H9 (cell line): ENCODE data around the gene MYMK. TPM values are rescaled to one million over a fixed set of nuclear protein-coding genes. Genes with fewer than 3 reads are reported as not detected.

Experiments used
- DNase-seq: peaks from one replicate; pipeline ENCODE4 v3.0.0-alpha.2; 2017
- H2AFZ ChIP-seq: one replicate; pipeline ENCODE4 v1.6.1; 2013; ENCODE audit warnings: mild to moderate bottlenecking, low read length, control low read depth, moderate library complexity
- H2AK5ac ChIP-seq: 2 replicates; pipeline ENCODE4 v1.6.1; 2013; ENCODE audit warnings: low read length, control low read depth, mixed read lengths; ENCODE audit not compliant: insufficient read length
- H2BK120ac ChIP-seq: one replicate; pipeline ENCODE4 v1.6.1; 2013; ENCODE audit warnings: low read depth, mild to moderate bottlenecking, low read length, control low read depth, inconsistent platforms; ENCODE audit not compliant: poor library complexity, severe bottlenecking
- H2BK12ac ChIP-seq: 2 replicates; pipeline ENCODE4 v1.6.1; 2013; ENCODE audit warnings: low read length, control low read depth, mixed read lengths, low read depth; ENCODE audit not compliant: insufficient read length
- H2BK15ac ChIP-seq: 2 replicates; pipeline ENCODE4 v1.6.1; 2013; ENCODE audit warnings: low read depth, low read length, control low read depth
- H2BK20ac ChIP-seq: one replicate; pipeline ENCODE4 v1.6.1; 2013; ENCODE audit warnings: low read depth, mild to moderate bottlenecking, low read length, control low read depth, inconsistent platforms; ENCODE audit not compliant: poor library complexity, severe bottlenecking
- H2BK5ac ChIP-seq: 2 replicates; pipeline ENCODE4 v1.6.1; 2013; ENCODE audit warnings: low read length, control low read depth, mixed read lengths; ENCODE audit not compliant: insufficient read length
- H3K14ac ChIP-seq: 2 replicates; pipeline ENCODE4 v1.6.1; 2013; ENCODE audit warnings: low read length, control low read depth; ENCODE audit not compliant: insufficient read depth
- H3K18ac ChIP-seq: 2 replicates; pipeline ENCODE4 v1.6.1; 2013; ENCODE audit warnings: low read depth, mild to moderate bottlenecking, mixed read lengths, low read length, control low read depth; ENCODE audit not compliant: insufficient read length
- H3K23ac ChIP-seq: 2 replicates; pipeline ENCODE4 v1.6.1; 2013; ENCODE audit warnings: low read length, control low read depth, mixed read lengths, low read depth; ENCODE audit not compliant: insufficient read length
- H3K23me2 ChIP-seq: 2 replicates; pipeline ENCODE4 v1.6.1; 2013; ENCODE audit warnings: low read depth, mild to moderate bottlenecking, mixed read lengths, low read length, control low read depth; ENCODE audit not compliant: insufficient read length, poor library complexity, severe bottlenecking
- H3K27ac ChIP-seq: 2 replicates; pipeline ENCODE4 v1.5.1; 2013; ENCODE audit warnings: low read length, control low read depth, mixed read lengths, low read depth; ENCODE audit not compliant: insufficient read length
- H3K27me3 ChIP-seq: 2 replicates; pipeline ENCODE4 v1.6.1; 2013; ENCODE audit warnings: low read length, control low read depth, inconsistent platforms; ENCODE audit not compliant: insufficient read depth
- H3K4ac ChIP-seq: 2 replicates; pipeline ENCODE4 v1.6.1; 2013; ENCODE audit warnings: low read depth, mild to moderate bottlenecking, control low read depth, inconsistent platforms, low read length, moderate library complexity
- H3K4me1 ChIP-seq: 2 replicates; pipeline ENCODE4 v1.6.1; 2013; ENCODE audit warnings: low read length, control low read depth, inconsistent platforms; ENCODE audit not compliant: insufficient read depth
- H3K4me2 ChIP-seq: 2 replicates; pipeline ENCODE4 v1.6.1; 2013; ENCODE audit warnings: low read length, control low read depth, mixed read lengths; ENCODE audit not compliant: insufficient read length, insufficient read depth
- H3K56ac ChIP-seq: 2 replicates; pipeline ENCODE4 v1.6.1; 2013; ENCODE audit warnings: low read depth, mild to moderate bottlenecking, mixed read lengths, low read length, control low read depth; ENCODE audit not compliant: insufficient read length
- H3K79me1 ChIP-seq: 2 replicates; pipeline ENCODE4 v1.6.1; 2013; ENCODE audit warnings: low read depth, mild to moderate bottlenecking, moderate library complexity, low read length, control low read depth, inconsistent platforms; ENCODE audit not compliant: insufficient read depth, poor library complexity, severe bottlenecking
- H3K79me2 ChIP-seq: 2 replicates; pipeline ENCODE4 v1.6.1; 2013; ENCODE audit warnings: low read length, control low read depth, inconsistent platforms; ENCODE audit not compliant: insufficient read depth
- H3K9ac ChIP-seq: 2 replicates; pipeline ENCODE4 v1.6.1; 2013; ENCODE audit warnings: low read length, control low read depth, mixed read lengths; ENCODE audit not compliant: insufficient read length; ENCODE audit errors: extremely low read depth
- H3K9me3 ChIP-seq: one replicate; pipeline ENCODE4 v1.6.1; 2013; ENCODE audit warnings: low read depth, low read length, inconsistent platforms; ENCODE audit not compliant: control insufficient read depth
- H3T11ph ChIP-seq: one replicate; pipeline ENCODE4 v1.6.1; 2013; ENCODE audit warnings: mild to moderate bottlenecking, low read length, control low read depth, inconsistent platforms
- H4K20me1 ChIP-seq: one replicate; pipeline ENCODE4 v1.6.1; 2013; ENCODE audit not compliant: control insufficient read depth, insufficient read length, insufficient read depth
- H4K5ac ChIP-seq: 2 replicates; pipeline ENCODE4 v1.6.1; 2013; ENCODE audit warnings: low read depth, mild to moderate bottlenecking, mixed read lengths, low read length, control low read depth; ENCODE audit not compliant: insufficient read length
- H4K8ac ChIP-seq: replicated peaks from 2 replicates; pipeline ENCODE4 v1.6.1; 2013; ENCODE audit warnings: low read length, control low read depth, mixed read lengths, low read depth; ENCODE audit not compliant: insufficient read length
- H4K91ac ChIP-seq: 2 replicates; pipeline ENCODE4 v1.6.1; 2013; ENCODE audit warnings: low read depth, mild to moderate bottlenecking, moderate library complexity, mixed read lengths, low read length, control low read depth; ENCODE audit not compliant: insufficient read length
- H3K27ac Mint-ChIP-seq, 3 experiments: 2 replicates in 2 of 3; 3 replicates in 1 of 3; pipeline ENCODE4 v1.8.0; 2020 to 2021; ENCODE audit warnings: mixed read lengths in 3 of 3, mild to moderate bottlenecking in 1 of 3, moderate library complexity in 1 of 3
- H3K27me3 Mint-ChIP-seq: 2 replicates; pipeline ENCODE4 v1.8.0; 2021; ENCODE audit warnings: low read depth, mild to moderate bottlenecking, moderate library complexity, mixed read lengths
- H3K36me3 Mint-ChIP-seq, 3 experiments: 2 replicates in 2 of 3; 3 replicates in 1 of 3; pipeline ENCODE4 v1.8.0; 2020 to 2021; ENCODE audit warnings: low read depth in 3 of 3, mixed read lengths in 3 of 3; ENCODE audit not compliant: insufficient read depth in 1 of 3
- H3K4me1 Mint-ChIP-seq, 2 experiments: 2 replicates each; pipeline ENCODE4 v1.8.0; 2020; ENCODE audit warnings: mixed read lengths in 2 of 2
- H3K4me3 Mint-ChIP-seq, 2 experiments: 2 replicates in 1 of 2; 3 replicates in 1 of 2; pipeline ENCODE4 v1.8.0; 2020 to 2021; ENCODE audit warnings: mild to moderate bottlenecking in 2 of 2, mixed read lengths in 2 of 2, moderate library complexity in 1 of 2
- H3K9me3 Mint-ChIP-seq, 2 experiments: 2 replicates in 1 of 2; 3 replicates in 1 of 2; pipeline ENCODE4 v1.8.0; 2020; ENCODE audit warnings: mild to moderate bottlenecking in 2 of 2, mixed read lengths in 2 of 2, moderate library complexity in 1 of 2
- WGBS: extraction: QIAGEN DNeasy Blood & Tissue Kit; methylation state at CpG from one replicate; pipeline ENCODE4 v1.1.7; 2013; ENCODE audit warnings: missing lambda C conversion rate, low lambda C conversion rate, mixed read lengths; ENCODE audit not compliant: insufficient read length; ENCODE audit errors: extremely low coverage; 5-methylcytosine and 5-hydroxymethylcytosine counted together
- total RNA-seq: library from RNA; stranded (reverse); gene quantifications from 2 replicates; pipeline ENCODE4 v1.2.1, GENCODE V29; 2021
- TF ChIP-seq, protein P1 (sequence below): fragments of 200-600 bp; sonication (generic); conservative IDR thresholded peaks from 3 replicates; pipeline ENCODE4 v1.8.0; 2021; ENCODE audit warnings: antibody characterized with exemption, mild to moderate bottlenecking

MYMK gene
- total RNA-seq, 1 experiment from 2014 or later, result not detected

DNA sequence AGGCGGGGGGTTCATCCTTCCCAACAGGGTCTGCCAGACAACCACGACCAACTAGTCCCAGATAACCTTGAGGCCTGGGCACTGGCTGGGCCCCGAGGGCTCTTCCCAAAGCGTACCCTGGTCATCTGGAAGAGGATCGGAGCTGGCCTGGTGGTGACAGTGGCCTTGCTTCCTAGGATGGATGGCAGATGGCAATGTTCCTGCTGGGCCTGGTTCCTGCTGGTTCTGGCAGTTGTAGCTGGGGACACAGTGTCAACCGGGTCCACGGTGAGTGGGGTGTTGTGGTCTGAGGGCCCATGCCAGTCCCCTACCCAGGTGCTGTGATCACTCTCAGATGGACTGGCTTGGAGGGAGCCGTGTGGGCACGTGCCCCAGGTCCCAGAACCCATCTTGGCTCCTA, 11.8 kb upstream of the MYMK start:
- Mint-ChIP-seq H3K9me3 (no peaks in the 10 kb centered on the region), H3K4me3 (no peak overlapping the region), H3K36me3 (no peaks in the 10 kb centered on the region), H3K4me1 (peaks cover 24 to 43% of the 10 kb centered on the region in 2 experiments), H3K27me3 (peaks cover 23% of the 10 kb centered on the region), H3K27ac (no peak overlapping the region)
- no peaks in the 10 kb centered on the region for H3K9me3 ChIP-seq
- H3K14ac ChIP-seq, result no peak overlapping the region; the same call in 1 of the 2 replicates
- no peak overlapping the region for H3K23ac ChIP-seq
- H3K27me3 ChIP-seq, result no peaks in the 10 kb centered on the region; the same call in 1 of the 2 replicates
- H3K79me1 ChIP-seq, result no peaks in the 10 kb centered on the region
- H4K20me1 ChIP-seq, result no peaks in the 10 kb centered on the region
- no peak overlapping the region for H2BK20ac ChIP-seq
- H3K4me1 ChIP-seq, result peaks cover 7% of the 10 kb centered on the region; the same call in 1 of the 2 replicates
- H4K91ac ChIP-seq, result no peak overlapping the region
- H3K4me2 ChIP-seq, result no peak overlapping the region
- H4K8ac ChIP-seq, result no peak overlapping the region
- H2BK120ac ChIP-seq, result no peak overlapping the region
- no peak overlapping the region for H4K5ac ChIP-seq
- no peak overlapping the region for H2AK5ac ChIP-seq
- no peak overlapping the region for H3K9ac ChIP-seq
- peaks cover 9% of the 10 kb centered on the region for H3K23me2 ChIP-seq
- no peak overlapping the region for H3T11ph ChIP-seq
- H2BK12ac ChIP-seq, result no peak overlapping the region
- H2BK15ac ChIP-seq, result no peak overlapping the region
- WGBS, result no CpG with 5 or more reads among the region's 9 CpGs
- no peak overlapping the region for H3K4ac ChIP-seq
- no peak overlapping the region for H2AFZ ChIP-seq
- no peak overlapping the region for H3K56ac ChIP-seq
- H2BK5ac ChIP-seq, result no peak overlapping the region
- no peak overlapping the region for H3K18ac ChIP-seq
- TF ChIP-seq, protein P1, sequence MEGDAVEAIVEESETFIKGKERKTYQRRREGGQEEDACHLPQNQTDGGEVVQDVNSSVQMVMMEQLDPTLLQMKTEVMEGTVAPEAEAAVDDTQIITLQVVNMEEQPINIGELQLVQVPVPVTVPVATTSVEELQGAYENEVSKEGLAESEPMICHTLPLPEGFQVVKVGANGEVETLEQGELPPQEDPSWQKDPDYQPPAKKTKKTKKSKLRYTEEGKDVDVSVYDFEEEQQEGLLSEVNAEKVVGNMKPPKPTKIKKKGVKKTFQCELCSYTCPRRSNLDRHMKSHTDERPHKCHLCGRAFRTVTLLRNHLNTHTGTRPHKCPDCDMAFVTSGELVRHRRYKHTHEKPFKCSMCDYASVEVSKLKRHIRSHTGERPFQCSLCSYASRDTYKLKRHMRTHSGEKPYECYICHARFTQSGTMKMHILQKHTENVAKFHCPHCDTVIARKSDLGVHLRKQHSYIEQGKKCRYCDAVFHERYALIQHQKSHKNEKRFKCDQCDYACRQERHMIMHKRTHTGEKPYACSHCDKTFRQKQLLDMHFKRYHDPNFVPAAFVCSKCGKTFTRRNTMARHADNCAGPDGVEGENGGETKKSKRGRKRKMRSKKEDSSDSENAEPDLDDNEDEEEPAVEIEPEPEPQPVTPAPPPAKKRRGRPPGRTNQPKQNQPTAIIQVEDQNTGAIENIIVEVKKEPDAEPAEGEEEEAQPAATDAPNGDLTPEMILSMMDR, result no peak
- no peak overlapping the region for H3K27ac ChIP-seq
- H3K79me2 ChIP-seq, result no peaks in the 10 kb centered on the region
- no peak for DNase-seq
